Chondrocyte (in vitro differentiated cells): ENCODE results near the gene XBP1. TPM values are rescaled to one million over a fixed set of nuclear protein-coding genes. Genes with fewer than 3 reads are reported as not detected.
A peak's percentile ranks its signal among the peaks of the same experiment; 100 is the strongest.

ENCODE experiments used
- DNase-seq: peaks from one replicate; pipeline ENCODE4 v3.0.0; 2021; ENCODE audit warnings: mixed read lengths, low spot score
- H3K27ac Mint-ChIP-seq: one replicate; pipeline ENCODE4 v1.8.0; 2021; ENCODE audit warnings: mild to moderate bottlenecking, moderate library complexity, mixed read lengths; ENCODE audit not compliant: unreplicated experiment
- H3K27me3 Mint-ChIP-seq: 2 replicates; pipeline ENCODE4 v1.8.0; 2021; ENCODE audit warnings: low read depth, mixed read lengths
- H3K36me3 Mint-ChIP-seq: 2 replicates; pipeline ENCODE4 v1.8.0; 2021; ENCODE audit warnings: low read depth, mixed read lengths
- H3K4me1 Mint-ChIP-seq: 2 replicates; pipeline ENCODE4 v1.8.0; 2021; ENCODE audit warnings: low read depth, mild to moderate bottlenecking, mixed read lengths
- H3K4me3 Mint-ChIP-seq: one replicate; pipeline ENCODE4 v1.8.0; 2021; ENCODE audit warnings: mild to moderate bottlenecking, moderate library complexity, mixed read lengths; ENCODE audit not compliant: unreplicated experiment
- H3K9me3 Mint-ChIP-seq: 2 replicates; pipeline ENCODE4 v1.8.0; 2021; ENCODE audit warnings: low read depth, mixed read lengths
- CTCF ChIP-seq: fragments of 200-600 bp; sonication (generic); IDR thresholded peaks from 2 replicates; pipeline ENCODE4 v1.5.0; 2021; ENCODE audit warnings: antibody characterized with exemption, mild to moderate bottlenecking, moderate library complexity
- total RNA-seq: library from RNA; stranded (reverse); gene quantifications from 3 replicates; pipeline ENCODE4 v1.2.1, GENCODE V29; 2021

Gene XBP1
- total RNA-seq, 1 donor from 2014 or later: 199 TPM

DNA sequence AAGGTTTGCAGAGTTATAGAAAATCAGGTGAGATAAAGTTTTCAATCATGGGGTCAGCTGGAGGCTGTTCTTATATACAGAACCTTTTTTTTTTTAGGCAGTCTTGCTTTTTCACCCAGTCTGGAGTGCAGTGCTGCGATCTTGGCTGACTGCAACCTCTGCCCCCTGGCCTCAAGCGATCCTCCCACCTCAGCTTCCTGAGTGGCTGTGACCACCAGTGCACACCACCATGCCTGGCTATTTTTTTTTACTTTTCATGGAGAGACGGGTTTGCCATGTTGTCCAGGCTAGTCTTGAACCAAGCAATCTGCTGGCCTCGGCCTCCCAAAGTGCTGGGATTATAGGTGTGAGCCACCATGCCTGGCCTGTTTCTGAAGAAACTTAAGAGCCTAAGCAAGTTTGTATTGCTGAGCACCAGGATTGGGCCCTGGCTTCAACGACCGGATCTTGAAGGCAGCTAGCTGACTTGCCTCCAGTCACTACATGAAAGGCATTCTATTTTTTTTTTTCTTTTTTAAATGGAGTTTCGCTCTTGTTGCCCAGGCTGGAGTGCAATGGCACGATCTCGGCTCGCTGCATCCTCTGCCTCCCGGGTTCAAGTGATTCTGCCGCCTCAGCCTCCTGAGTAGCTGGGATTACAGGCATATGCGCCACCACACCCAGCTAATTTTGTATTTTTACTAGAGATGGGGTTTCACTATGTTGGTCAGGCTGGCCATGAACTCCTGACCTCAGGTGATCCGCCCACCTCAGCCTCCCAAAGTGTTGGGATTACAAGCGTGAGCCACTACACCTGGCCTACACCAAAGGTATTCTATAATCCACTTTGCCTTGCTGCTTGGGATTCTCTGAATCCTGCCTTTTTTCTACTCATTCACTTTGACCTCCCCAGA lies 7.6 kb downstream of the XBP1 start:
- no peaks in the 10 kb centered on the region for H3K9me3 Mint-ChIP-seq
- peaks cover 33% of the 10 kb centered on the region for H3K36me3 Mint-ChIP-seq
- H3K27ac Mint-ChIP-seq: peak overlapping the region; percentile 63
- no peak for DNase-seq
- no peak overlapping the region for H3K4me3 Mint-ChIP-seq
- TF ChIP-seq CTCF: no peak
- no peaks in the 10 kb centered on the region for H3K27me3 Mint-ChIP-seq
- H3K4me1 Mint-ChIP-seq: peaks cover 29% of the 10 kb centered on the region

DNA sequence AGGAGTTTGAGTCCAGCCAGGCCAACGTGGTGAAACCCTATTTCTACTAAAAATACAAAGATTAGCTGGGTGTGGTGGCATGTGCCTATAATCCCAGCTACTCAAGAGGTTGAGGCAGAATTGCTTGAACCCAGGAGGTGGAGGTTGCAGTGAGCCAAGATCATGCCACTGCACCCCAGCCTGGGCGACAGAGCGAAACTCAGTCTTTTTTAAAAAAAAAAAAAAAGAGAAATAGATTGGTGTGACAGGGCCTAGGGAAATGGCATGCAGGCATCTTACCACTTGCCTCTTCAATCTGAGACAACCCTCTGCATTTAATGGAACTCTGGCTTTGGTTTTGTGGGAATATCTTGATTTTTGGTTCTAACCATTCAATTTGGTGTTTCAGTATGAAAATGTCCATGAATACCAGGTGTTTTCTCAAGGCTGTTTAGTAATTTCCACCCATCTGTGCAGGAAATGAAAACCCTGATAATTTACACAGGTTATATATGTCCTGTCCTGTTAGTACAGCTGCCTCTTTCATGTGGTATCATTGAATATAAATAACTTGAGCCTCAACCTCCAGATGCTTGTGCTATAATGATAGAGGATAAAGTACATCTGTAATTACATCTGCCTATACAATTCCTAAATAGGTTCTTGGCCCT lies 8.4 kb downstream of the XBP1 start:
- no peak for DNase-seq
- peak overlapping the region; percentile 63 for H3K27ac Mint-ChIP-seq
- H3K4me1 Mint-ChIP-seq: peaks cover 23% of the 10 kb centered on the region

DNA sequence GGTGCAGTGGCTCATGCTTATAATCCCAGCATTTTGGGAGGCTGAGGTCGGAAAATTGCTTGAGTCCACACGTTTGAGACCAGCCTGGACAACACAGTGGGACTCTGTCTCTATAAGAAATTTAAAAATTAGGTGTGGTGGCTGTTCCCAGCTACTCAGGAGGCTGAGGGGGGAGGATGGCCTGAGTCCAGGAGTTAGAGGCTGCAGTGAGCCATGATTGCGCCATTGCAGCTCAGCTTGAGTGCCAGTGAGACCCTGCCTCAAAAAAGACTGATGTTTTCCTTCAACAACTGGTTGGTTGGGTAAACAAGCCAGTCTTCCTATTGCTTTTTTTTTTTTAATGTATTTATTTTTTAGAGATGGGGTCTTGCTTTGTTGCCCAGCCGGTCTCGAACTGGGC lies 9.2 kb downstream of the XBP1 start:
- Mint-ChIP-seq H3K27me3 (no peaks in the 10 kb centered on the region), H3K9me3 (no peaks in the 10 kb centered on the region), H3K4me3 (no peak overlapping the region), H3K27ac (no peak overlapping the region), H3K4me1 (peaks cover 15% of the 10 kb centered on the region), H3K36me3 (peaks cover 25% of the 10 kb centered on the region)
- no peak for TF ChIP-seq CTCF
- DNase-seq: no peak

More for the DNA sequence above, 8.4 kb downstream of the XBP1 start:
- H3K9me3 Mint-ChIP-seq: no peaks in the 10 kb centered on the region
- peaks cover 30% of the 10 kb centered on the region for H3K36me3 Mint-ChIP-seq
- H3K4me3 Mint-ChIP-seq: no peak overlapping the region
- TF ChIP-seq CTCF: no peak
- H3K27me3 Mint-ChIP-seq: no peaks in the 10 kb centered on the region

DNA sequence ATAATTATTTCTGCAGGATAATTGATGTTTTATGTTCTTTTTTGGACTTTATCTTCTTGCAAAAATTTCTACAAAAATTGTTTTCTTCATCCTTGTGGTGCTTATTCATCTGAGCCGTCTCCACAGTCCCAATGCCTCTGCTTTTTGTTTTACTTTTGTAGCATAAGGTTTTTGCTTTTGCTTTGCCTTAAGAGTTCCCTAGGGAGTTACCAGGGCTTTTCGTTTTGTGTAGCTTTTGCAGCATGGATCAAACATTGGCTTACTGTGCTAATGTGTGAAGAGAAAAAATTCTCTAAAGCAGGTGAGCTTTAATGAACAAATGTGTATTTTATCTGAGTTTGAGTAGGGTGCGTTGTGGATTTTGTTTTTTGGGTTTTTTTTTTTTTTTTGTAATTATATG lies 11.8 kb downstream of the XBP1 start:
- H3K4me3 Mint-ChIP-seq: no peak overlapping the region
- no peaks in the 10 kb centered on the region for H3K27me3 Mint-ChIP-seq
- TF ChIP-seq CTCF: no peak
- peaks cover 18% of the 10 kb centered on the region for H3K36me3 Mint-ChIP-seq
- H3K4me1 Mint-ChIP-seq: no peaks in the 10 kb centered on the region
- DNase-seq: no peak
- no peaks in the 10 kb centered on the region for H3K9me3 Mint-ChIP-seq
- no peak overlapping the region for H3K27ac Mint-ChIP-seq

- no peak overlapping the region for H3K27ac Mint-ChIP-seq
- no peak for DNase-seq
- peaks cover 26% of the 10 kb centered on the region for H3K36me3 Mint-ChIP-seq
- no peaks in the 10 kb centered on the region for H3K9me3 Mint-ChIP-seq
- H3K4me3 Mint-ChIP-seq: no peak overlapping the region
- no peak for TF ChIP-seq CTCF
- no peaks in the 10 kb centered on the region for H3K27me3 Mint-ChIP-seq
- no peaks in the 10 kb centered on the region for H3K4me1 Mint-ChIP-seq
These were observed 16.3 kb downstream of the XBP1 start for GRCh38 chr22:28783786-28784671.
